HG03457 (cell line): ENCODE results near the gene SLC11A1.

Source experiments
- ATAC-seq: cut with Tn5 transposase; IDR thresholded peaks from one replicate; pipeline ENCODE4 v1.9.1; 2021; ENCODE audit warnings: moderate number of reproducible peaks; ENCODE audit not compliant: unreplicated experiment

SLC11A1 gene

GRCh38 chr2:218381916-218382366 lies at the start of gene SLC11A1:
Gene SLC11A1, plus strand, starts transcription at chr2:218382273. Its CDS starts 96 bp downstream, at chr2:218382369.
- no peak for ATAC-seq

- no peak for ATAC-seq
Observed at GRCh38 chr2:218332288-218332687, 49.8 kb upstream of the SLC11A1 start.

GRCh38 chr2:218332920-218333645 lies 49.0 kb upstream of the SLC11A1 start:
- no peak for ATAC-seq

GRCh38 chr2:218334531-218334930 lies 47.5 kb upstream of the SLC11A1 start:
- ATAC-seq, result no peak

GRCh38 chr2:218340656-218341055 lies 41.4 kb upstream of the SLC11A1 start:
- no peak for ATAC-seq

- ATAC-seq, result no peak
Observed at GRCh38 chr2:218341381-218341780, 40.7 kb upstream of the SLC11A1 start.

GRCh38 chr2:218342837-218343236 lies 39.2 kb upstream of the SLC11A1 start:
- ATAC-seq, result no peak

- ATAC-seq, result no peak
Observed at GRCh38 chr2:218343591-218343990, 38.5 kb upstream of the SLC11A1 start.

GRCh38 chr2:218344090-218344754 lies 37.9 kb upstream of the SLC11A1 start:
- no peak for ATAC-seq

GRCh38 chr2:218344755-218345417 lies 37.2 kb upstream of the SLC11A1 start:
- no peak for ATAC-seq

GRCh38 chr2:218345491-218346236 lies 36.4 kb upstream of the SLC11A1 start:
- ATAC-seq, result no peak

- no peak for ATAC-seq
Observed at GRCh38 chr2:218347172-218347571, 34.9 kb upstream of the SLC11A1 start.

- no peak for ATAC-seq
Observed at GRCh38 chr2:218354045-218354444, 28.0 kb upstream of the SLC11A1 start.

- ATAC-seq, result no peak
Observed at GRCh38 chr2:218354850-218355443, 27.1 kb upstream of the SLC11A1 start.

GRCh38 chr2:218357236-218358177 lies 24.6 kb upstream of the SLC11A1 start:
- no peak for ATAC-seq

GRCh38 chr2:218360453-218360852 lies 21.6 kb upstream of the SLC11A1 start:
- no peak for ATAC-seq

GRCh38 chr2:218362606-218363005 lies 19.5 kb upstream of the SLC11A1 start:
- no peak for ATAC-seq

- ATAC-seq, result no peak
Observed at GRCh38 chr2:218363736-218364135, 18.3 kb upstream of the SLC11A1 start.

GRCh38 chr2:218364196-218364595 lies 17.9 kb upstream of the SLC11A1 start:
- ATAC-seq, result no peak
